ENCODE measurements around the gene LOXHD1. TPM values are rescaled to one million over a fixed set of nuclear protein-coding genes. Genes with fewer than 3 reads are reported as not detected.

Gene LOXHD1
- total RNA-seq, 3 donors from 2014 or later = 0.59 to 1.6 (median 0.80) TPM

DNA sequence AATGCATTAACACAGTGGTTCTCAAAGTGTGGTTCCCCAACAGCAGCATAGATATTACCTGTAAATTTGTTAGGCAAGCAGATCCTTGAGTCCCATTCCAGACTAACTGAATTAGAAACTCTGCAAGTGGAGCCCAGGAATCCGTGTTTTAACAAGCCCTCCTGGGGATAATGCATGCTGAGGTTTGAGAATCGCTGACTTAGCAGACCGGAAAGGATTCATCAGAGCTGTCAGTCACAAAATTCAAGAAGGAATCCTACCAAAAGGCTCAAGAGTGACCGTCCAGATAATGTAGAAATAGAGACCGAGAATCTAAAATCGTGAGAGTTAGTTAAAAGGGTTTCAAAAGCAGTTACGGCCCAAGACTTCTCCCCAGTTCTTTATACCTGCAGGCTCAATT lies 66.9 kb downstream of the LOXHD1 start:
- Histone ChIP-seq H3K4me3 (no peak overlapping the region), H3K36me3 (no peaks in the 10 kb centered on the region), H3K27me3 (no peaks in the 10 kb centered on the region), H3K4me1 (no peaks in the 10 kb centered on the region), H3K9me3 (no peaks in the 10 kb centered on the region), H3K27ac (no peak overlapping the region)
- TF ChIP-seq POLR2A (IDR thresholded peaks at IDR 0.05) (no peak), POLR2AphosphoS5 (IDR thresholded peaks at IDR 0.05) (no peak)
- TF ChIP-seq, protein P1, sequence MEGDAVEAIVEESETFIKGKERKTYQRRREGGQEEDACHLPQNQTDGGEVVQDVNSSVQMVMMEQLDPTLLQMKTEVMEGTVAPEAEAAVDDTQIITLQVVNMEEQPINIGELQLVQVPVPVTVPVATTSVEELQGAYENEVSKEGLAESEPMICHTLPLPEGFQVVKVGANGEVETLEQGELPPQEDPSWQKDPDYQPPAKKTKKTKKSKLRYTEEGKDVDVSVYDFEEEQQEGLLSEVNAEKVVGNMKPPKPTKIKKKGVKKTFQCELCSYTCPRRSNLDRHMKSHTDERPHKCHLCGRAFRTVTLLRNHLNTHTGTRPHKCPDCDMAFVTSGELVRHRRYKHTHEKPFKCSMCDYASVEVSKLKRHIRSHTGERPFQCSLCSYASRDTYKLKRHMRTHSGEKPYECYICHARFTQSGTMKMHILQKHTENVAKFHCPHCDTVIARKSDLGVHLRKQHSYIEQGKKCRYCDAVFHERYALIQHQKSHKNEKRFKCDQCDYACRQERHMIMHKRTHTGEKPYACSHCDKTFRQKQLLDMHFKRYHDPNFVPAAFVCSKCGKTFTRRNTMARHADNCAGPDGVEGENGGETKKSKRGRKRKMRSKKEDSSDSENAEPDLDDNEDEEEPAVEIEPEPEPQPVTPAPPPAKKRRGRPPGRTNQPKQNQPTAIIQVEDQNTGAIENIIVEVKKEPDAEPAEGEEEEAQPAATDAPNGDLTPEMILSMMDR (IDR thresholded peaks at IDR 0.05) = no peak
- DNase-seq (ENCODE audit: low spot score in 2 of 2) = no peak
- intact Hi-C loops (cut with DNase I; ENCODE audit: low total_unique reads) = no loop called here

DNA sequence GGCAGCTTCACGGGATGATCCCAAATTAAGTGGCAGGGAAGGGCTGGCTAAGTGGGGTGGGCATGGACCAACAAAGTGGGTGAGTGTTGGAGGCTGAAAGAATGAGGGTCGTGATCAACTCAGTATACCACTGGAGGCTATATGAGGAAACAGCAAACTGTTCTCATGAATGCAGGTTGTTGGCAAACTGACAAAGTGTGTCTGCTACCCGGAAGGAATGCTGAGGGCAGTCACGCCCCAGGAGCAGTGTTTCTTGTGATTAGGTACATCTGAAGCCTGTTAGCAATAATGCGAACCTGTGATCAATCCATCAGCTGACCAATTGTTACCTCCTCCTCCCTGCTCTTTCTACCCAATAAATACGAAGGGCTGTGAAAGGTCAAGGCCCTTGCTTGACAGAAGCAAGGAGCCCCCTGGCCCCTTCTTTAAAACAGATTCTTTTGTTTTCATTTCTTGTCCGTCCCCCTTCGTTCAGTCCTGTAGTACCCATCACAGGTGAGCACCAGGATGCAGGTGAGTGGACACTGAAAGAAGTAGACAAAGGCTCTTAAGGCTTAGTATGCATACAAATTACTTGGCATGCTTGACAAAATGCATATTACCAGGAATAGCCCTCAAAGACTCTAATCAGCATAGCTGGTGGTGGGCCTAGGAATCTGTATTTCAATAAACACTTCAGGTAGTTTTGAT lies 67.9 kb downstream of the LOXHD1 start:
- intact Hi-C loops (cut with DNase I; ENCODE audit: low total_unique reads) = no loop called here
- Histone ChIP-seq H3K27me3 (no peaks in the 10 kb centered on the region), H3K4me1 (no peaks in the 10 kb centered on the region), H3K27ac (no peak overlapping the region), H3K9me3 (no peaks in the 10 kb centered on the region), H3K36me3 (no peaks in the 10 kb centered on the region), H3K4me3 (no peak overlapping the region)
- TF ChIP-seq, protein P1 (IDR thresholded peaks at IDR 0.05) = no peak
- TF ChIP-seq POLR2AphosphoS5 (IDR thresholded peaks at IDR 0.05) (no peak), POLR2A (IDR thresholded peaks at IDR 0.05) (no peak)
- DNase-seq (ENCODE audit: low spot score in 2 of 2) = no peak

DNA sequence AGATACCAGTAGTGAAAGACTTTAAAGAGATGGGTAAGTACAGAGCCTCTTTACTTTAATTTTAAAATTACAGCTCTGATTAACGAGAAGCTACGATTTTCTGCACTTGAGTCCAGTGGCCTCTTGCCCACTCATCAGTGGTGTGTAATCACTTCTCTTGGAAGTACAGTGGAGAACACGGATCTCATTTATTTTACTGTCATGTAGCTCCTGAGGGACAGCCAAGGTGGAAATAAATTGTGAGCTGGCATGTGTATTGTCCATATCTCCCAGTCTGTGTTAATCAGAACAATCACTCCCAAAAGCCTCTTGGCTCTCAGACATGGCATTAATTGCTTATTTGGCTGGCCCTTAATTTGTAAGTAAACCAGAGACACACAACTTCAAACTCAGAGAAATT lies 69.4 kb downstream of the LOXHD1 start:
- TF ChIP-seq POLR2A (IDR thresholded peaks at IDR 0.05) (no peak), POLR2AphosphoS5 (IDR thresholded peaks at IDR 0.05) (no peak)
- TF ChIP-seq, protein P1 (IDR thresholded peaks at IDR 0.05) = no peak
- no peaks in the 10 kb centered on the region for H3K9me3 ChIP-seq
- no peaks in the 10 kb centered on the region for H3K36me3 ChIP-seq
- H3K27ac ChIP-seq = no peak overlapping the region
- intact Hi-C loops (cut with DNase I; ENCODE audit: low total_unique reads) = no loop called here
- H3K4me1 ChIP-seq = no peaks in the 10 kb centered on the region
- no peak for DNase-seq (ENCODE audit: low spot score in 2 of 2)
- H3K27me3 ChIP-seq = no peaks in the 10 kb centered on the region
- no peak overlapping the region for H3K4me3 ChIP-seq

DNA sequence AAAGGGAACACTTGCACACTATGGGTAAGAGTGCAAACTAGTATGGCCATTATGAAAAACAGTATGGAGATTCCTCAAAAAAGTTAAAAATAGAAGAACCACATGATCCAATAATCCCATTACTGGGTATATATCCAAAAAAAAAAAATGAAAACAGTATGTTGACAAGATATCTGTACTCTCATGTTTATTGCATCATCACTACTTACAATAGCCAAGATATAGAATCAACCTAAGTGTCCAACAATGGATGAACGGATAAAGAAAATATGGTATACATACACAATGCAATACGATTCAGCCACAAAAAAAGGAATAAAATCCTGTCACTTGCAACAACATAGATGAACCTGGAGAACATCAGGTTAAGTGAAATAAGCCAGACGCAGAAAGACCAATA lies 73.3 kb downstream of the LOXHD1 start:
- Histone ChIP-seq H3K9me3 (peaks cover 8 to 26% of the 10 kb centered on the region in 2 donors), H3K4me1 (no peaks in the 10 kb centered on the region), H3K27ac (no peak overlapping the region), H3K36me3 (no peaks in the 10 kb centered on the region), H3K4me3 (no peak overlapping the region), H3K27me3 (no peaks in the 10 kb centered on the region)
- intact Hi-C loops (cut with DNase I; ENCODE audit: low total_unique reads) = no loop called here
- DNase-seq (ENCODE audit: low spot score in 2 of 2) = no peak
- TF ChIP-seq, protein P1 (IDR thresholded peaks at IDR 0.05) = no peak
- no peak for TF ChIP-seq POLR2A (IDR thresholded peaks at IDR 0.05)
- no peak for TF ChIP-seq POLR2AphosphoS5 (IDR thresholded peaks at IDR 0.05)

DNA sequence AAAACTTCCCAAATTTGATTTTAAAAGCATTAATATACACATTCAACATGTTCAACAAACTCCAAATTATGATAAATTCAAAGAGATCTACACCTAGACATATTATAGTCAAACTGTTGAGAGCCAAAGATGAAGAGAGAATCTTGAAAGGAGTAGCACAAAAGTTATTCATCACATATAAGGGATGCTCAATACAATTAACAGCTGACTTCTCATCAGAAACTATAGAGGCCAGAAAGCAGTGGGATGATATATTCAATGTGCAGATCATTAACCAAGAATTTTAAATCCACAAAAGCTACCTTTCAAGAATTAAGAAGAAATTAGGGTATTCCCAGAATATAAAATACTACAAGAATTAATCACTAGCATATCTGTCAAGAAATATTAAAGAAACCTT lies 75.4 kb downstream of the LOXHD1 start:
- intact Hi-C loops (cut with DNase I; ENCODE audit: low total_unique reads) = no loop called here
- no peak for DNase-seq (ENCODE audit: low spot score in 2 of 2)
- no peaks in the 10 kb centered on the region for H3K4me1 ChIP-seq
- no peak overlapping the region for H3K4me3 ChIP-seq
- H3K9me3 ChIP-seq = peaks cover 8 to 26% of the 10 kb centered on the region in 2 donors
- H3K36me3 ChIP-seq = no peaks in the 10 kb centered on the region
- H3K27me3 ChIP-seq = no peaks in the 10 kb centered on the region
- no peak overlapping the region for H3K27ac ChIP-seq
- no peak for TF ChIP-seq POLR2A (IDR thresholded peaks at IDR 0.05)
- TF ChIP-seq POLR2AphosphoS5 (IDR thresholded peaks at IDR 0.05) = no peak
